DMS53 treated with DMSO at 0.1 percent for 48 hours (cell line): Measurements from ENCODE around the gene CENPV.
A peak's percentile ranks its signal among the peaks of the same experiment; 100 is the strongest.
"Not testable (repeated sequence)": the region's sequence is repeated elsewhere in the genome, so short reads cannot be mapped to it uniquely, and the experiment has no call there.

ENCODE experiments used
- DNase-seq: peaks from one replicate; lab custom pipeline; 2025; ENCODE audit not compliant: unreplicated experiment; lab: John Stamatoyannopoulos, UW

The CENPV gene

GRCh38 chr17:16353317-16354174, at the start of gene CENPV:
TSS of gene CENPV (minus strand) at chr17:16353469. CDS start at chr17:16353436, 33 bp downstream.
- no peak for DNase-seq

GRCh38 chr17:16398270-16399267, 45.3 kb upstream of the CENPV start:
- DNase-seq, result peak; percentile 68

DNA sequence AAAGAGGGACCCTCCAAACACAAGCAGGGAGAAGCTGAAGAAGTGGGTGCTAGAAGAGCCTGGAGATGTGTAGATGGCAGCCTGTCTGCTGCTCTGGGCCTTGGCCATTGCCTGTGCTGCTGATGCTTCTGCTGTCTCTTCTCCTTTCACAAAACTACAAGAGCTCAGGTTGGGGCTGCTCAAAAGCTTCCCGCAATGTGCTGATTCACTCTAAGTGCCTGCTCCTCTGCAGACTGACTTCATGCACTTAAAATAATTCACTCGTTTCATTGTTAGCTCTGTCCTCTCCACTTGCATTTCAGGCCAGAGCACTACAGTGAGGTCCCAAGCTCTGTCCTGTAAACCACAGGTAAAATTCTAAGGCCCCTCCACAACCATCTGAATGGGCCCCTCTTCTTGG, 43.4 kb upstream of the CENPV start:
- DNase-seq, result not testable (repeated sequence)

GRCh38 chr17:16395887-16396286, 42.6 kb upstream of the CENPV start:
- DNase-seq, result not testable (repeated sequence)

GRCh38 chr17:16392491-16392890, 39.2 kb upstream of the CENPV start:
- DNase-seq, result not testable (repeated sequence)

DNA sequence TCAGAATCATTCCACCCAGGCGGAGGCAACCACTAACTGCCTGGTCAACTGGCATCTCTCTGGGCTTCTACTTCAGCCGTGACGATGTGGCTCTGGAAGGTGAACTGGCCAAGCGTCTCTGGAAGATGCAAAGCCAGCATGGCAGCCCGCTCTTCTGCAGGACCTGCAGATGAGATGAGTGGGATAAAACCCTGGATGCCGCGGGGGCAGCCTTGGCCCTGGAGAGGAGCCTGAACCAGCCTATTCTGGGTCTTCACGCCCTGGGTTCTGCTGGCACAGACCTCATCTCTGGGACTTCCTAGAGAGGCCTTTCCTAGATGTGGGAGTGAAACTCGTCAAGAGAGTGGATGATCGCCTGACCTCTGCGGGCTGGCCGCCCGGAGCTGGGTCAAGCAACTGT, 38.2 kb upstream of the CENPV start:
- no peak for DNase-seq

- DNase-seq, result not testable (repeated sequence)
Observed at GRCh38 chr17:16386126-16386507, 32.8 kb upstream of the CENPV start.

DNA sequence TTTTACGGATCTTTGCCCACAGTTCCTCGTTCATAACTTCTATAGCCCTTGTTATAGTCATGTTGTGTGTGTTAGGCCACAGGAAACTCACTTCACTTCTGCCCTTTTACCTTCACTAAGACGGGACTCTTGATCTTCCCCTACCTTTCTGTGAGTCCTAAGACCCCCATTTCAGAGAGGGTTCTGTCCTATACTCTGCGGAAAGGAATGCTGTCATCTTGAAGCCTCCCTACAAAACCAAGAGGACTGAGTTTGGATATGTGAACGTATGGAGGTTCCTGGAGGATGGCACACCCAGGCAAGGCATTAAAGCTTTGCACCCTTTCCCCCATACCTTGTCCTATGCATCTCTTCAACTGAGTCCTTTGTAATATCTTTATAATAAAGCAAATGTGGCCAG, 31.3 kb upstream of the CENPV start:
- peak; percentile 10 for DNase-seq

- DNase-seq, result no peak
Observed at GRCh38 chr17:16383772-16384287, 30.6 kb upstream of the CENPV start.

- no peak for DNase-seq
Observed at GRCh38 chr17:16383216-16383615, 29.9 kb upstream of the CENPV start.

GRCh38 chr17:16381496-16381820, 28.2 kb upstream of the CENPV start:
- no peak for DNase-seq

DNA sequence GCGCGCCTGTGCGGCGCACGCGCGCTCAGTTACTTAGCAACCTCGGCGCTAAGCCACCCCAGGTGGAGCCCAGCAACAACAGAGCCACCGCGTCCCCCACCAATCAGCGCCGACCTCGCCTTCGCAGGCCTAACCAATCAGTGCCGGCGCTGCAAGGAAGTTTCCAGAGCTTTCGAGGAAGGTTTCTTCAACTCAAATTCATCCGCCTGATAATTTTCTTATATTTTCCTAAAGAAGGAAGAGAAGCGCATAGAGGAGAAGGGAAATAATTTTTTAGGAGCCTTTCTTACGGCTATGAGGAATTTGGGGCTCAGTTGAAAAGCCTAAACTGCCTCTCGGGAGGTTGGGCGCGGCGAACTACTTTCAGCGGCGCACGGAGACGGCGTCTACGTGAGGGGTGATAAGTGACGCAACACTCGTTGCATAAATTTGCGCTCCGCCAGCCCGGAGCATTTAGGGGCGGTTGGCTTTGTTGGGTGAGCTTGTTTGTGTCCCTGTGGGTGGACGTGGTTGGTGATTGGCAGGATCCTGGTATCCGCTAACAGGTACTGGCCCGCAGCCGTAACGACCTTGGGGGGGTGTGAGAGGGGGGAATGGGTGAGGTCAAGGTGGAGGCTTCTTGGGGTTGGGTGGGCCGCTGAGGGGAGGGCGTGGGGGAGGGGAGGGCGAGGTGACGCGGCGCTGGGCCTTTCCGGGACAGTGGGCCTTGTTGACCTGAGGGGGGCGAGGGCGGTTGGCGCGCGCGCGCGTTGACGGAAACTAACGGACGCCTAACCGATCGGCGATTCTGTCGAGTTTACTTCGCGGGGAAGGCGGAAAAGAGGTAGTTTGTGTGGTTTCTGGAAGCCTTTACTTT, 27.6 kb upstream of the CENPV start, which contains the start of gene UBB:
Gene UBB (plus strand): TSS at position 452 of the 856 bp plus-strand sequence. CDS start 817 bp downstream, outside the sequence.
- peak; percentile 83 for DNase-seq

DNA sequence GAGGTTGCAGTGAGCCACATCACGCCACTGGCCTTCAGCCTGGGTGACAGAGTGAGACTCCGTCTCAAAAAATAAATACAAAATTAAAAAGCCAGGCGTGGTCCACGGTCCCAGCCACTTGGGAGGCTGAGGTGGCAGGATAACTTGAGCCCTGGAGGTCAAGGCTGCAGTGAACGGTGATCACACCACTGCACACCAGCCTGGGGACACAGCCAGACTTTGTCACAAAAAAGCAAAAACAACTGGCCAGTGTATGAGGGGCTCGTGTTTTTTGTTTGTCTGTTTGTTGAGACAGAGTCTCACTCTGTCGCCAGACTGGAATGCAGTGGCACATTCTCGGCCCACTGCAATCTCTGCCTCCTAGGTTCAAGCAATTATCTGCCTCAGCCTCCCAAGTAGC, 26.4 kb upstream of the CENPV start:
- no peak for DNase-seq

GRCh38 chr17:16378636-16379282, 25.5 kb upstream of the CENPV start:
- DNase-seq, result no peak

GRCh38 chr17:16377941-16378341, 24.7 kb upstream of the CENPV start:
- DNase-seq, result no peak

DNA sequence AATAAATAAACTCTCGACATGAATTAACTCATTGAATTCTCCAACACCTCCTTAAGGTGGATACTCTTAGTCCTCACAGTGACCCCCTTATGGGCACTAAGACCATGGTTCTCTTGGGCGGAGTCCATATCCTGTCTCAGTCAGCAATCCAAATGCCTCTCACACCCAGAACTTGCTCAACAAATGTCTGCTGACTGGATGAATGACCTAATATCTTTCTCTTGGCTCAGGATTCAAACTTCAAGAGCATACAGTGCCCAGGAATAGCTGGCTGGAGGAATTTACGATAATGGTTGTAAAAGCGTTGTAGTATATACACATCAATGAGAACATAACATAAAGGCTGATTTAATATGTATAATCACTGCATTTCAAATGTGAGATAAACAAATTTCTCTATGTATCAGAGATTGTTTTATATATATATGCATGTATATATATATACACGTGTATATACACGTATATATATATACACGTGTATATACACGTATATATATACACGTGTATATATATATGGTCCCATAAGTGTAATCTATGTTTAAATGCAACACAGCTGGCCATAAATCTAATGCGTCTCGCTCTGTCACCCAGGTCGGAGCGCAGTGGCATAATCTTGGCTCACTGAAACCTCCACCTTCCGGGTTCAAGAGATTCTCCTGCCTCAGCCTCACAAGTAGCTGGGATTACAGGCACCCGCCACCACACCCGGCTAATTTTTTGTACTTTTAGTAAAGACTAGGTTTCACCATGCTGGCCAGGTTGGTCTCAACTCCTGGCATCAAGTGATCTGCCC, 21.1 kb upstream of the CENPV start:
- DNase-seq, result no peak

DNA sequence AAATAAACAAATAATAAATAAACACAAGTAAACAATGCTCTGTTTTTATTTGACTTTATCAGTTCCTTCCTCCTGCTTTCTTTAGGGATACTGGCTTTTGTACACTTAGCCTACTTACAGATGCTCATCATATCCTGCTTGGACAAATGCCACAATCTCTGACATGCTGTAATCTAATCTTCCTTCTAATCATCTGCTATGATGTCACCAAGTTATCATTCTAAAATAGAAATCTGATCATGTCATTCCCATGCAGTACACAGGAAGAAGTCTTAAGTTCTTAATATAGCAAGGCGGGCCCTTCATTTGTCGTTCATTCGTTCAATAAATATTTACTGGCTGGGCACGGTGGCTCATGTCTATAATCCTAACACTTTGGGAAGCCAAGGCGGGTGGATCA, 18.5 kb upstream of the CENPV start:
- peak; percentile 90 for DNase-seq

DNA sequence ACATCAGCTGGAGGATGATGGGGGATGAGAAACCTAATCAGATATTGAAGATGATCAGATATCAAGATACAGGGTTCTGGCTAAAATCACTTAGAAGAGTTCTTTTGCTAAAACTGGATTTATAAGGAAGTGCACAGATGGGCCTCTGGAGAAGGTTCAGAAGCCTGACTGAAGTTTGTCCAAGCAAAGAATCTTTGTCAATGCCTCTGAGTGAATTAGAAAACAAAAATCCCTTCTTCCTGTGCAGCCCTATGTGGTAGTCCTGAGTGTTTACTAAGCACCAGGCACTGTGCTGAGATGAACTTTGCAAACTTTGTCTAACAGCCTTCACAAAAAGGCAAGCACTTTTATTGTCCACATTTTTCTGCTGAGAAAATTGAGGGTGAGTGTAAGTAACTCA, 11.4 kb upstream of the CENPV start:
- no peak for DNase-seq
